ENCODE results near the gene ITPR1. TPM values are rescaled to one million over a fixed set of nuclear protein-coding genes. Genes with fewer than 3 reads are reported as not detected.

The ITPR1 gene
- total and polyA plus RNA-seq, 10 of the 15 experiments (the other 5 are each of a cell fraction or from before 2014, with no cell fraction given): 12.2 to 239 (median 28.4) TPM

DNA sequence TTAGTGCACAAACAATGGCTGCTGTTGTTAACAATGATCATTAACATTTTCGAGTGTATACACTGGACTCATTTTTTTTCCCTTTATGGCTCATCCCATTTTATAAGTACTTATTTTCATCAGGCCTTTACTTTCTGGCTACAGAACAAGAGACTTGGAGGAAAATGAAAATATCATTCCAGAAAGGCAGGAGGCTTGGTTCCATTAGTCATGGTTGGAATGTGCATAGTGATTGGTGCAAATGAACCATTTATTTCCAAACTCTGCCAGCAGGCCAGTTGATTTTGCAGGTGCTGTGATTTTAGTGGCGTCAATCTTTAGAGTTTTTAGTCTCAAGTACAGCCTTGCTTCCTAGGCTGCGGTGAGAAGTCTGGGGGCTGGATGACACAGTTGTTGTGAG is 151.8 kb downstream of the ITPR1 start:
- H4K20me1 ChIP-seq (ENCODE audit: control insufficient read depth, insufficient read depth): no peaks in the 10 kb centered on the region
- BruUV-seq (replicated peaks): no TSS peak
- H3K36me3 ChIP-seq (ENCODE audit: control insufficient read depth in 2 of 2, insufficient read depth in 2 of 2, low read length in 1 of 2): peaks cover 15 to 25% of the 10 kb centered on the region in 2 experiments; a peak in 3 of 4 replicates
- no peak for ATAC-seq
- 94% methylated on average over 3 of the region's 3 CpGs for WGBS (ENCODE audit: insufficient coverage, insufficient replicate concordance, low lambda C conversion rate, missing lambda C conversion rate)
- H3K27ac ChIP-seq (ENCODE audit: control insufficient read depth, insufficient read depth): no peak overlapping the region
- no peak overlapping the region for H3K9ac ChIP-seq (ENCODE audit: control insufficient read depth, insufficient read depth, low read length)
- no peak for TF ChIP-seq MEF2B (IDR thresholded peaks at IDR 0.05; ENCODE audit: partially characterized antibody, poor library complexity, severe bottlenecking)
- no peak for TF ChIP-seq PAX8 (IDR thresholded peaks at IDR 0.05)
- no peak for TF ChIP-seq RAD51 (IDR thresholded peaks at IDR 0.05)
- TF ChIP-seq SMARCA5 (IDR thresholded peaks at IDR 0.05): no peak
- no peak for TF ChIP-seq EED (IDR thresholded peaks at IDR 0.05; ENCODE audit: low read depth)
- TF ChIP-seq CREM (IDR thresholded peaks at IDR 0.05; ENCODE audit: low read depth): no peak
- TF ChIP-seq HCFC1 (IDR thresholded peaks at IDR 0.05; ENCODE audit: low read length): no peak
- no peak for TF ChIP-seq NBN (IDR thresholded peaks at IDR 0.05)
- no peak for TF ChIP-seq RB1 (IDR thresholded peaks at IDR 0.05; ENCODE audit: borderline replicate concordance)
- no peak for TF ChIP-seq MYC (IDR thresholded peaks at IDR 0.05; ENCODE audit: insufficient read depth, insufficient read length, insufficient replicate concordance, low read length, severe bottlenecking)
- TF ChIP-seq, protein P1, sequence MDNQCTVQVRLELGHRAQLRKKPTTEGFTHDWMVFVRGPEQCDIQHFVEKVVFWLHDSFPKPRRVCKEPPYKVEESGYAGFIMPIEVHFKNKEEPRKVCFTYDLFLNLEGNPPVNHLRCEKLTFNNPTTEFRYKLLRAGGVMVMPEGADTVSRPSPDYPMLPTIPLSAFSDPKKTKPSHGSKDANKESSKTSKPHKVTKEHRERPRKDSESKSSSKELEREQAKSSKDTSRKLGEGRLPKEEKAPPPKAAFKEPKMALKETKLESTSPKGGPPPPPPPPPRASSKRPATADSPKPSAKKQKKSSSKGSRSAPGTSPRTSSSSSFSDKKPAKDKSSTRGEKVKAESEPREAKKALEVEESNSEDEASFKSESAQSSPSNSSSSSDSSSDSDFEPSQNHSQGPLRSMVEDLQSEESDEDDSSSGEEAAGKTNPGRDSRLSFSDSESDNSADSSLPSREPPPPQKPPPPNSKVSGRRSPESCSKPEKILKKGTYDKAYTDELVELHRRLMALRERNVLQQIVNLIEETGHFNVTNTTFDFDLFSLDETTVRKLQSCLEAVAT (IDR thresholded peaks at IDR 0.05): no peak
- no peak for TF ChIP-seq YBX1 (IDR thresholded peaks at IDR 0.05)
- no peak for TF ChIP-seq TARDBP (IDR thresholded peaks at IDR 0.05; ENCODE audit: borderline replicate concordance)
- no peak for TF ChIP-seq BCL11A (IDR thresholded peaks at IDR 0.05; ENCODE audit: low read depth, low read length)
- TF ChIP-seq EZH2 (IDR thresholded peaks at IDR 0.05; ENCODE audit: borderline replicate concordance, control insufficient read depth, low read depth, low read length): no peak
- FAIRE-seq: no peak
- H3K4me3 ChIP-seq: no peak overlapping the region
- H3K4me1 ChIP-seq (ENCODE audit: control insufficient read depth, insufficient read depth, low read length): no peaks in the 10 kb centered on the region
- ChIA-PET POLR2A (no interaction called here), CTCF (no interaction called here), RAD21 (ENCODE audit: unreplicated experiment) (no interaction called here), SMC1A (ENCODE audit: uncharacterized antibody, unreplicated experiment) (interaction anchor here (0.7 kb wide), 1 partner anchor 13 kb away, joined by 3 read pairs; no protein-coding TSS in a partner anchor)
- no peak overlapping the region for H3K4me2 ChIP-seq (ENCODE audit: control insufficient read depth, insufficient read depth)
- no peak for DNase-seq (ENCODE audit: low read depth, low spot score)
- intact Hi-C loops (cut with micrococcal nuclease; ENCODE audit: unreplicated experiment) (no loop called here), in situ Hi-C loops (cut with MboI) (no loop called here)
- no peaks in the 10 kb centered on the region for H3K79me2 ChIP-seq (ENCODE audit: control insufficient read depth, insufficient read depth, low read length)
- H2AFZ ChIP-seq (ENCODE audit: control insufficient read depth, low read depth, low read length): no peak overlapping the region
- H3K9me3 ChIP-seq (replicated peaks; ENCODE audit: control insufficient read depth, insufficient read depth, low read length): no peaks in the 10 kb centered on the region
- H3K27me3 ChIP-seq (replicated peaks in 1 of 2; ENCODE audit: control insufficient read depth in 2 of 2, insufficient read depth in 2 of 2, low read length in 1 of 2): no peaks in the 10 kb centered on the region

Measured in GM12878 (cell line).